WTC11 (cell line): ENCODE data around the gene SIGLEC7. TPM values are rescaled to one million over a fixed set of nuclear protein-coding genes. Genes with fewer than 3 reads are reported as not detected.

ENCODE experiments used
- ATAC-seq: fragments of 200-7000 bp; cut with Tn5 transposase; 2 replicates; pipeline ENCODE4 v1.10.0; 2021; ENCODE audit warnings: mild to moderate bottlenecking, moderate library complexity
- CTCF ChIA-PET: fragments of 300-600 bp; sonication (Branson Sonifier 250); formaldehyde crosslinking; loops from one replicate; lab custom pipeline; 2021; ENCODE audit warnings: antibody characterized with exemption; lab: Charles Lee
- POLR2A ChIA-PET: fragments of 350-600 bp; sonication (Branson Sonifier 250); formaldehyde crosslinking; loops from one replicate; lab custom pipeline; 2021; ENCODE audit warnings: antibody characterized with exemption; lab: Charles Lee
- DNase-seq: peaks from one replicate; pipeline ENCODE4 v3.0.0; 2021; ENCODE audit warnings: low spot score
- H3K27ac Mint-ChIP-seq: 2 replicates; pipeline ENCODE4 v1.8.0; 2021; ENCODE audit warnings: mixed read lengths
- H3K27me3 Mint-ChIP-seq: 2 replicates; pipeline ENCODE4 v1.8.0; 2021; ENCODE audit warnings: low read depth, mild to moderate bottlenecking, moderate library complexity, mixed read lengths
- H3K36me3 Mint-ChIP-seq: 2 replicates; pipeline ENCODE4 v1.8.0; 2021; ENCODE audit warnings: mixed read lengths
- H3K4me1 Mint-ChIP-seq: 2 replicates; pipeline ENCODE4 v1.8.0; 2022; ENCODE audit warnings: mixed read lengths
- H3K4me3 Mint-ChIP-seq: 2 replicates; pipeline ENCODE4 v1.8.0; 2021; ENCODE audit warnings: mild to moderate bottlenecking, moderate library complexity, mixed read lengths
- H3K9me3 Mint-ChIP-seq: 2 replicates; pipeline ENCODE4 v1.8.0; 2021; ENCODE audit warnings: mixed read lengths
- AR ChIP-seq: fragments of 250-450 bp; sonication (Bioruptor Pico); IDR thresholded peaks from 2 replicates; pipeline ENCODE4 v1.9.0; 2021; ENCODE audit warnings: mild to moderate bottlenecking
- ATF1 ChIP-seq: sonication (generic); formaldehyde crosslinking; IDR thresholded peaks from 2 replicates; pipeline ENCODE4 v1.8.1; 2023; ENCODE audit warnings: mild to moderate bottlenecking, moderate library complexity, missing genetic modification reagents
- CREM ChIP-seq: sonication (generic); formaldehyde crosslinking; IDR thresholded peaks from 2 replicates; pipeline ENCODE4 v1.8.1; 2022; ENCODE audit warnings: mild to moderate bottlenecking, missing genetic modification reagents, moderate library complexity
- EMX1 ChIP-seq: fragments of 250-450 bp; sonication (Bioruptor Pico); IDR thresholded peaks from 2 replicates; pipeline ENCODE4 v1.8.0; 2021; ENCODE audit warnings: mild to moderate bottlenecking
- ERG ChIP-seq: fragments of 250-450 bp; sonication (Bioruptor Pico); IDR thresholded peaks from 2 replicates; pipeline ENCODE4 v1.8.0; 2021; ENCODE audit warnings: mild to moderate bottlenecking
- KAT7 ChIP-seq: sonication (generic); formaldehyde crosslinking; IDR thresholded peaks from 2 replicates; pipeline ENCODE4 v1.8.1; 2023; ENCODE audit warnings: missing genetic modification reagents, mild to moderate bottlenecking, borderline replicate concordance
- MXD4 ChIP-seq: fragments of 250-450 bp; sonication (Bioruptor Pico); IDR thresholded peaks from 2 replicates; pipeline ENCODE4 v1.8.0; 2021; ENCODE audit warnings: mild to moderate bottlenecking, moderate library complexity, borderline replicate concordance
- PRRX2 ChIP-seq: fragments of 250-450 bp; sonication (Bioruptor Pico); IDR thresholded peaks from 2 replicates; pipeline ENCODE4 v1.8.0; 2021; ENCODE audit warnings: mild to moderate bottlenecking
- RORB ChIP-seq: fragments of 250-450 bp; sonication (Bioruptor Pico); IDR thresholded peaks from 2 replicates; pipeline ENCODE4 v1.9.0; 2021; ENCODE audit warnings: mild to moderate bottlenecking
- SMAD3 ChIP-seq: sonication (generic); formaldehyde crosslinking; IDR thresholded peaks from 2 replicates; pipeline ENCODE4 v1.8.0; 2022; ENCODE audit warnings: missing genetic modification reagents, mild to moderate bottlenecking, borderline replicate concordance
- TEAD4 ChIP-seq: sonication (generic); formaldehyde crosslinking; IDR thresholded peaks from 2 replicates; pipeline ENCODE4 v1.8.0; 2022; ENCODE audit warnings: mild to moderate bottlenecking, missing genetic modification reagents
- ZNF121 ChIP-seq: sonication (generic); formaldehyde crosslinking; IDR thresholded peaks from 2 replicates; pipeline ENCODE4 v1.8.0; 2023; ENCODE audit warnings: missing genetic modification reagents
- ZNF219 ChIP-seq: sonication (generic); formaldehyde crosslinking; IDR thresholded peaks from 2 replicates; pipeline ENCODE4 v1.8.0; 2023; ENCODE audit warnings: missing genetic modification reagents, mild to moderate bottlenecking, borderline replicate concordance
- ZNF232 ChIP-seq: sonication (generic); formaldehyde crosslinking; IDR thresholded peaks from 2 replicates; pipeline ENCODE4 v1.8.0; 2022; ENCODE audit warnings: mild to moderate bottlenecking, missing genetic modification reagents
- ZNF416 ChIP-seq: fragments of 250-450 bp; sonication (Bioruptor Pico); IDR thresholded peaks from 2 replicates; pipeline ENCODE4 v1.9.0; 2021; ENCODE audit warnings: mild to moderate bottlenecking, inconsistent platforms
- total RNA-seq: library from RNA; stranded (reverse); gene quantifications from 3 replicates; pipeline ENCODE4 v1.2.3, GENCODE V29; 2021
- TF ChIP-seq, protein P1 (sequence below): sonication (generic); formaldehyde crosslinking; IDR thresholded peaks from 2 replicates; pipeline ENCODE4 v1.8.1; 2023; ENCODE audit warnings: mild to moderate bottlenecking, missing genetic modification reagents
- TF ChIP-seq, protein P2 (sequence below): sonication (generic); formaldehyde crosslinking; conservative IDR thresholded peaks from 2 replicates; pipeline ENCODE4 v1.8.1; 2022; ENCODE audit warnings: mild to moderate bottlenecking, missing genetic modification reagents
- TF ChIP-seq, protein P3 (sequence below): sonication (generic); formaldehyde crosslinking; IDR thresholded peaks from 2 replicates; pipeline ENCODE4 v1.8.1; 2022; ENCODE audit warnings: missing genetic modification reagents, borderline replicate concordance
- TF ChIP-seq, protein P4 (sequence below): sonication (generic); formaldehyde crosslinking; IDR thresholded peaks from 2 replicates; pipeline ENCODE4 v1.8.1; 2023; ENCODE audit warnings: mild to moderate bottlenecking, missing genetic modification reagents, moderate library complexity

SIGLEC7 gene
- total RNA-seq, 1 experiment from 2014 or later: not detected

- peaks cover 28% of the 10 kb centered on the region for H3K4me1 Mint-ChIP-seq
- no peaks in the 10 kb centered on the region for H3K36me3 Mint-ChIP-seq
These were observed 5.1 kb upstream of the SIGLEC7 start for GRCh38 chr19:51136851-51137551.

DNA sequence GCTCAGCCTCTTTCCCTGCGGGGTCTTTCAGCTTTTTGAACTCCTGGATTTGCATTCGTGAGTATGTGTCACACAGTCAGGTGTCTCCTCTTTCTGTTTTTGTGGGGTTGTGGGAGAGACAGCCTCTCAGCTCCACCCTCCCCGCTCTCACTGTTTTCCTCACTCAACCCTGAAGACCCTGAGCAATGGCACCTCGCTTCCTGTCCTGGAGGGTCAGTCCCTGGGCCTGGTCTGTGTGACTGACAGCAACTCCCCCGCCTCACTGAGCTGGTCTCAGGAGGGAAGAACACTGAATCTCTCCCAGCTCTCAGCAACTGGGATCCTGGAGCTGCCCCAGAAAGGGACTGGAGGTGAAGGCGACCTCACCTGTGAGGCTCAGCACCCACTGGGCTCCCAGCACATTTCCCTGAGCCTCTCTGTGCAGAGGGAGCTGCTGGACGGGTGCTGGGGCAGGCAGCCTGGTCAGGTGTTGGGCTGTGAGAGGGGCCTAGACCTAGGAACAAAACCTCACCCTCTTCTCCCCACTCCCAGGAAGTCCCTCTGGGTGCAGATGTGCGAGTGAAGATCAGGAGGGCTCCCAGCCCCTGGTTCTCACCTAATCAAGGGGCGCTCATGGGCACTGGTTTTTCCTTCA, 4.2 kb upstream of the SIGLEC7 start:
- ATAC-seq (no peak), DNase-seq (no peak)
- H3K4me3 Mint-ChIP-seq: no peak overlapping the region
- peaks cover 25% of the 10 kb centered on the region for H3K4me1 Mint-ChIP-seq
- no peak for TF ChIP-seq ZNF416
- no peak for TF ChIP-seq AR (CRISPR knock-in tag)
- TF ChIP-seq ZNF232 (CRISPR knock-in tag): no peak
- TF ChIP-seq, protein P1, sequence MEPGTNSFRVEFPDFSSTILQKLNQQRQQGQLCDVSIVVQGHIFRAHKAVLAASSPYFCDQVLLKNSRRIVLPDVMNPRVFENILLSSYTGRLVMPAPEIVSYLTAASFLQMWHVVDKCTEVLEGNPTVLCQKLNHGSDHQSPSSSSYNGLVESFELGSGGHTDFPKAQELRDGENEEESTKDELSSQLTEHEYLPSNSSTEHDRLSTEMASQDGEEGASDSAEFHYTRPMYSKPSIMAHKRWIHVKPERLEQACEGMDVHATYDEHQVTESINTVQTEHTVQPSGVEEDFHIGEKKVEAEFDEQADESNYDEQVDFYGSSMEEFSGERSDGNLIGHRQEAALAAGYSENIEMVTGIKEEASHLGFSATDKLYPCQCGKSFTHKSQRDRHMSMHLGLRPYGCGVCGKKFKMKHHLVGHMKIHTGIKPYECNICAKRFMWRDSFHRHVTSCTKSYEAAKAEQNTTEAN (CRISPR knock-in tag): no peak
- TF ChIP-seq, protein P2, sequence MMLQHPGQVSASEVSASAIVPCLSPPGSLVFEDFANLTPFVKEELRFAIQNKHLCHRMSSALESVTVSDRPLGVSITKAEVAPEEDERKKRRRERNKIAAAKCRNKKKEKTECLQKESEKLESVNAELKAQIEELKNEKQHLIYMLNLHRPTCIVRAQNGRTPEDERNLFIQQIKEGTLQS (CRISPR knock-in tag): no peak
- TF ChIP-seq PRRX2 (CRISPR knock-in tag): no peak
- no peak for TF ChIP-seq TEAD4 (CRISPR knock-in tag)
- TF ChIP-seq CREM (CRISPR knock-in tag): no peak
- TF ChIP-seq ERG (CRISPR knock-in tag): no peak
- TF ChIP-seq, protein P3, sequence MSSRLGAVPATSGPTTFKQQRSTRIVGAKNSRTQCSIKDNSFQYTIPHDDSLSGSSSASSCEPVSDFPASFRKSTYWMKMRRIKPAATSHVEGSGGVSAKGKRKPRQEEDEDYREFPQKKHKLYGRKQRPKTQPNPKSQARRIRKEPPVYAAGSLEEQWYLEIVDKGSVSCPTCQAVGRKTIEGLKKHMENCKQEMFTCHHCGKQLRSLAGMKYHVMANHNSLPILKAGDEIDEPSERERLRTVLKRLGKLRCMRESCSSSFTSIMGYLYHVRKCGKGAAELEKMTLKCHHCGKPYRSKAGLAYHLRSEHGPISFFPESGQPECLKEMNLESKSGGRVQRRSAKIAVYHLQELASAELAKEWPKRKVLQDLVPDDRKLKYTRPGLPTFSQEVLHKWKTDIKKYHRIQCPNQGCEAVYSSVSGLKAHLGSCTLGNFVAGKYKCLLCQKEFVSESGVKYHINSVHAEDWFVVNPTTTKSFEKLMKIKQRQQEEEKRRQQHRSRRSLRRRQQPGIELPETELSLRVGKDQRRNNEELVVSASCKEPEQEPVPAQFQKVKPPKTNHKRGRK (CRISPR knock-in tag): no peak
- TF ChIP-seq, protein P4, sequence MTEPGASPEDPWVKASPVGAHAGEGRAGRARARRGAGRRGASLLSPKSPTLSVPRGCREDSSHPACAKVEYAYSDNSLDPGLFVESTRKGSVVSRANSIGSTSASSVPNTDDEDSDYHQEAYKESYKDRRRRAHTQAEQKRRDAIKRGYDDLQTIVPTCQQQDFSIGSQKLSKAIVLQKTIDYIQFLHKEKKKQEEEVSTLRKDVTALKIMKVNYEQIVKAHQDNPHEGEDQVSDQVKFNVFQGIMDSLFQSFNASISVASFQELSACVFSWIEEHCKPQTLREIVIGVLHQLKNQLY (CRISPR knock-in tag): no peak
- TF ChIP-seq RORB (CRISPR knock-in tag): no peak
- TF ChIP-seq EMX1 (CRISPR knock-in tag): no peak
- TF ChIP-seq ZNF121 (CRISPR knock-in tag): no peak
- peaks cover 9% of the 10 kb centered on the region for H3K27me3 Mint-ChIP-seq
- POLR2A ChIA-PET: no interaction called here
- H3K9me3 Mint-ChIP-seq: no peaks in the 10 kb centered on the region
- H3K27ac Mint-ChIP-seq: no peak overlapping the region
- H3K36me3 Mint-ChIP-seq: no peaks in the 10 kb centered on the region
- CTCF ChIA-PET: interaction anchor here (0.6 to 1.1 kb wide), 4 partner anchors 20 to 523 kb away, joined by 3 to 4 read pairs (median 4); no protein-coding TSS in a partner anchor

More at GRCh38 chr19:51136851-51137551, 5.1 kb upstream of the SIGLEC7 start:
- POLR2A ChIA-PET: no interaction called here
- ATAC-seq (no peak), DNase-seq (no peak)
- CTCF ChIA-PET: interaction anchor here (0.6 to 1.1 kb wide), 2 partner anchors 21 to 123 kb away, joined by 3 read pairs; no protein-coding TSS in a partner anchor
- Mint-ChIP-seq H3K27me3 (peaks cover 9% of the 10 kb centered on the region), H3K27ac (no peak overlapping the region), H3K9me3 (no peaks in the 10 kb centered on the region), H3K4me3 (no peak overlapping the region)
- TF ChIP-seq MXD4 (no peak), ERG (CRISPR knock-in tag) (no peak), KAT7 (CRISPR knock-in tag) (no peak), PRRX2 (CRISPR knock-in tag) (no peak), SMAD3 (CRISPR knock-in tag) (no peak), ATF1 (CRISPR knock-in tag) (no peak), ZNF219 (CRISPR knock-in tag) (no peak)
